Activated gamma-delta T cell treated with anti-CD3 and anti-CD28 coated beads, Interleukin-2, amount 50 U/mL, for 16 hours (primary cell): Measurements from ENCODE around the gene FCHO2.
"Not testable (repeated sequence)": the region's sequence is repeated elsewhere in the genome, so short reads cannot be mapped to it uniquely, and the experiment has no call there.

Experiments used
- DNase-seq: peaks from one replicate; pipeline ENCODE4 v3.0.0-alpha.2; 2020; ENCODE audit warnings: low read depth

FCHO2 gene

GRCh38 chr5:72956324-72957140, 691 bp downstream of the FCHO2 start:
- DNase-seq = peak; percentile 4

- no peak for DNase-seq
Observed at GRCh38 chr5:72957337-72957736, 1.5 kb downstream of the FCHO2 start.

- no peak for DNase-seq
Observed at GRCh38 chr5:72959257-72959656, 3.4 kb downstream of the FCHO2 start.

GRCh38 chr5:72974481-72974880, 18.6 kb downstream of the FCHO2 start:
- not testable (repeated sequence) for DNase-seq

- DNase-seq = not testable (repeated sequence)
Observed at GRCh38 chr5:72976810-72977209, 21.0 kb downstream of the FCHO2 start.

GRCh38 chr5:72985719-72986118, 29.9 kb downstream of the FCHO2 start:
- DNase-seq = no peak

GRCh38 chr5:72988769-72989168, 32.9 kb downstream of the FCHO2 start:
- DNase-seq = no peak

GRCh38 chr5:72991394-72991793, 35.6 kb downstream of the FCHO2 start:
- no peak for DNase-seq

- DNase-seq = no peak
Observed at GRCh38 chr5:72994578-72994977, 38.7 kb downstream of the FCHO2 start.

- DNase-seq = no peak
Observed at GRCh38 chr5:72996632-72997031, 40.8 kb downstream of the FCHO2 start.

GRCh38 chr5:72999916-73000315, 44.1 kb downstream of the FCHO2 start:
- DNase-seq = no peak

- no peak for DNase-seq
Observed at GRCh38 chr5:73005886-73006285, 50.0 kb downstream of the FCHO2 start.

- no peak for DNase-seq
Observed at GRCh38 chr5:73007051-73007450, 51.2 kb downstream of the FCHO2 start.

- DNase-seq = no peak
Observed at GRCh38 chr5:73008831-73009230, 53.0 kb downstream of the FCHO2 start.

GRCh38 chr5:73011612-73012011, 55.8 kb downstream of the FCHO2 start:
- not testable (repeated sequence) for DNase-seq

- no peak for DNase-seq
Observed at GRCh38 chr5:73018892-73019291, 63.1 kb downstream of the FCHO2 start.

GRCh38 chr5:73019766-73020165, 63.9 kb downstream of the FCHO2 start:
- no peak for DNase-seq

- DNase-seq = no peak
Observed at GRCh38 chr5:73022471-73023169, 66.8 kb downstream of the FCHO2 start.

- not testable (repeated sequence) for DNase-seq
Observed at GRCh38 chr5:73024946-73025544, 69.2 kb downstream of the FCHO2 start.

GRCh38 chr5:73027361-73027760, 71.5 kb downstream of the FCHO2 start:
- DNase-seq = no peak

GRCh38 chr5:73027816-73028215, 72.0 kb downstream of the FCHO2 start:
- DNase-seq = no peak

GRCh38 chr5:73028991-73029595, 73.3 kb downstream of the FCHO2 start:
- no peak for DNase-seq

- DNase-seq = no peak
Observed at GRCh38 chr5:73030531-73030930, 74.7 kb downstream of the FCHO2 start.
